Measurements from ENCODE around the gene KPNA3.

The KPNA3 gene

GRCh38 chr13:49759503-49759902 lies 33.0 kb downstream of the KPNA3 start:
- peak; percentile 27 for DNase-seq (ENCODE audit: low read depth)
- no peak overlapping the region for H3K4me3 ChIP-seq (ENCODE audit: control insufficient read depth, low read depth, low read length)
- no peak for TF ChIP-seq CTCF (conservative IDR thresholded peaks at IDR 0.05; ENCODE audit: control insufficient read depth, insufficient read depth, low read depth, low read length)

GRCh38 chr13:49756263-49756662 lies 36.2 kb downstream of the KPNA3 start:
- no peak for DNase-seq (ENCODE audit: low read depth)
- H3K4me3 ChIP-seq (ENCODE audit: control insufficient read depth, low read depth, low read length): no peak overlapping the region
- no peak for TF ChIP-seq CTCF (conservative IDR thresholded peaks at IDR 0.05; ENCODE audit: control insufficient read depth, insufficient read depth, low read depth, low read length)

GRCh38 chr13:49754146-49754545 lies 38.3 kb downstream of the KPNA3 start:
- H3K4me3 ChIP-seq (ENCODE audit: control insufficient read depth, low read depth, low read length): no peak overlapping the region
- no peak for DNase-seq (ENCODE audit: low read depth)
- TF ChIP-seq CTCF (conservative IDR thresholded peaks at IDR 0.05; ENCODE audit: control insufficient read depth, insufficient read depth, low read depth, low read length): no peak

- TF ChIP-seq CTCF (conservative IDR thresholded peaks at IDR 0.05; ENCODE audit: control insufficient read depth, insufficient read depth, low read depth, low read length): no peak
- H3K4me3 ChIP-seq (ENCODE audit: control insufficient read depth, low read depth, low read length): no peak overlapping the region
- DNase-seq (ENCODE audit: low read depth): peak; percentile 30
Measured at GRCh38 chr13:49749848-49750247, 42.6 kb downstream of the KPNA3 start.

GRCh38 chr13:49746111-49746510 lies 46.4 kb downstream of the KPNA3 start:
- DNase-seq (ENCODE audit: low read depth): no peak
- H3K4me3 ChIP-seq (ENCODE audit: control insufficient read depth, low read depth, low read length): no peak overlapping the region
- no peak for TF ChIP-seq CTCF (conservative IDR thresholded peaks at IDR 0.05; ENCODE audit: control insufficient read depth, insufficient read depth, low read depth, low read length)

- TF ChIP-seq CTCF (conservative IDR thresholded peaks at IDR 0.05; ENCODE audit: control insufficient read depth, insufficient read depth, low read depth, low read length): no peak
- DNase-seq (ENCODE audit: low read depth): no peak
- no peak overlapping the region for H3K4me3 ChIP-seq (ENCODE audit: control insufficient read depth, low read depth, low read length)
Measured at GRCh38 chr13:49740870-49741269, 51.6 kb downstream of the KPNA3 start.

- H3K4me3 ChIP-seq (ENCODE audit: control insufficient read depth, low read depth, low read length): no peak overlapping the region
- no peak for DNase-seq (ENCODE audit: low read depth)
- no peak for TF ChIP-seq CTCF (conservative IDR thresholded peaks at IDR 0.05; ENCODE audit: control insufficient read depth, insufficient read depth, low read depth, low read length)
Measured at GRCh38 chr13:49739498-49740187, 52.8 kb downstream of the KPNA3 start.
